HepG2 (cell line): ENCODE measurements around the gene NECAB2. TPM values are rescaled to one million over a fixed set of nuclear protein-coding genes. Genes with fewer than 3 reads are reported as not detected.

Experiments used
- BCL6 ChIP-seq: IDR thresholded peaks from 2 replicates; pipeline ENCODE4 v1.6.1; 2016; ENCODE audit warnings: missing genetic modification reagents, missing compliant biosample characterization
- LCORL ChIP-seq, 2 experiments: fragments of 450-650 bp in 1 of 2; sonication (generic) in 1 of 2; formaldehyde crosslinking in 1 of 2; IDR thresholded peaks; 2 replicates each; pipeline versions ENCODE4 v1.5.0 to v1.6.1; 2017 to 2020; ENCODE audit warnings: antibody characterized with exemption in 1 of 2, missing genetic modification reagents in 1 of 2
- MEF2D ChIP-seq: sonication (generic); formaldehyde crosslinking; IDR thresholded peaks from 2 replicates; pipeline ENCODE4 v1.5.1; 2020; ENCODE audit warnings: mild to moderate bottlenecking, missing genetic modification reagents
- MEIS2 ChIP-seq: sonication (generic); formaldehyde crosslinking; IDR thresholded peaks from 2 replicates; pipeline ENCODE4 v1.9.0; 2021; ENCODE audit warnings: mild to moderate bottlenecking, missing genetic modification reagents
- PCBP1 ChIP-seq: fragments of 200-400 bp; formaldehyde crosslinking; IDR thresholded peaks from 2 replicates; pipeline ENCODE4 v1.6.1; 2017; ENCODE audit warnings: mild to moderate bottlenecking, low read depth, low read length, borderline replicate concordance
- POGZ ChIP-seq: sonication (generic); formaldehyde crosslinking; IDR thresholded peaks from 2 replicates; pipeline ENCODE4 v1.4.0; 2020; ENCODE audit warnings: mild to moderate bottlenecking, missing genetic modification reagents
- REXO4 ChIP-seq: sonication (generic); formaldehyde crosslinking; IDR thresholded peaks from 2 replicates; pipeline ENCODE4 v1.8.0; 2022; ENCODE audit warnings: missing genetic modification reagents, mild to moderate bottlenecking, borderline replicate concordance
- TAF15 ChIP-seq: fragments of 200-400 bp; formaldehyde crosslinking; IDR thresholded peaks from one replicate; pipeline ENCODE4 v1.6.1; 2018; ENCODE audit warnings: mild to moderate bottlenecking, low read depth, low read length; ENCODE audit not compliant: poor library complexity, severe bottlenecking
- ZEB1 ChIP-seq: IDR thresholded peaks from 2 replicates; pipeline ENCODE4 v1.6.1; 2012; ENCODE audit warnings: mild to moderate bottlenecking, low read depth, inconsistent platforms; ENCODE audit not compliant: insufficient replicate concordance
- polyA plus RNA-seq, 8 experiments: library from polyadenylated mRNA; depleted of rRNA in 3 of 8; stranded (reverse) in 7 of 8; unstranded in 1 of 8; fragments of >200 nt; fragmentation: Illumina TruSeq in 4 of 8; extraction: Trizol in 4 of 8; gene quantifications; 2 replicates each; pipeline versions ENCODE4 v1.2.1 to v1.2.3, GENCODE V29; 2011 to 2016; ENCODE audit warnings: low read depth in 4 of 8, missing spikeins in 1 of 8, mixed read lengths in 1 of 8; ENCODE audit not compliant: insufficient read depth in 1 of 8
- total RNA-seq, 5 experiments: library from RNA; depleted of rRNA; stranded (reverse); fragments of >200 nt; fragmentation: Illumina TruSeq; extraction: Trizol; gene quantifications; 2 replicates each; pipeline ENCODE4 v1.2.3, GENCODE V29; 2016; ENCODE audit warnings: low read depth in 1 of 5
- TF ChIP-seq, protein P1 (sequence below): sonication (generic); formaldehyde crosslinking; IDR thresholded peaks from 2 replicates; pipeline ENCODE4 v1.4.0; 2020; ENCODE audit warnings: missing genetic modification reagents
- TF ChIP-seq, protein P2 (sequence below): sonication (generic); formaldehyde crosslinking; conservative IDR thresholded peaks from 2 replicates; pipeline ENCODE4 v1.4.0; 2020; ENCODE audit warnings: missing genetic modification reagents
- TF ChIP-seq, protein P3 (sequence below): IDR thresholded peaks from 2 replicates; pipeline ENCODE4 v1.6.1; 2018; ENCODE audit warnings: missing genetic modification reagents
- TF ChIP-seq, protein P4 (sequence below): sonication (generic); formaldehyde crosslinking; IDR thresholded peaks from 2 replicates; pipeline ENCODE4 v1.4.0; 2020; ENCODE audit warnings: mild to moderate bottlenecking, missing genetic modification reagents
- TF ChIP-seq, protein P5 (sequence below): sonication (generic); formaldehyde crosslinking; IDR thresholded peaks from one replicate; pipeline ENCODE4 v1.5.1; 2020; ENCODE audit warnings: mild to moderate bottlenecking, missing genetic modification reagents; ENCODE audit errors: not compliant biosample characterization

NECAB2 gene
- total and polyA plus RNA-seq, 2 of the 13 experiments (the other 11 are each of a cell fraction or from before 2014, with no cell fraction given) = 0.21 to 0.49 TPM

DNA sequence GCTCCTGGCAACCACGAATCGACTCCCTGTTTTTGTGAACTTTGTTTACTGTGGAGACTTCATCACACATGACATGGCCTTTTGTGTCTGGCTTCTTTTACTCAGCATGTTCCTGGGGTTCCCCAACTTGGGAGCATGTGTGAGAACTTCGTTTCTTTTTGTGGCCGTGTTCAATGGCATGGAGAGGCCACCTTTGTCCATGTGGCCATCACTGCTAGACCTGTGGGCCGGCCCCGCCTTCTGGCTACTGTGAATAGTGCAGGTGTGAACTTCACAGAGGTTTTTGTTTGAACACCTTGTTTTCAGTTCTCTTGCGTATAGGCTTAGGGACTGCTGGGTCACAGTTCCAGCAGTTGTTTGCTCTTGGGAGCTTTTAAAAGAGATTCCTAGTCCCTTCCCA, 80.2 kb downstream of the NECAB2 start (continued):
- 0 out of 2 replicates have a peak, but pooled peaks have one; percentile 14 for TF ChIP-seq MEF2D (CRISPR knock-in tag)
- TF ChIP-seq, protein P1, sequence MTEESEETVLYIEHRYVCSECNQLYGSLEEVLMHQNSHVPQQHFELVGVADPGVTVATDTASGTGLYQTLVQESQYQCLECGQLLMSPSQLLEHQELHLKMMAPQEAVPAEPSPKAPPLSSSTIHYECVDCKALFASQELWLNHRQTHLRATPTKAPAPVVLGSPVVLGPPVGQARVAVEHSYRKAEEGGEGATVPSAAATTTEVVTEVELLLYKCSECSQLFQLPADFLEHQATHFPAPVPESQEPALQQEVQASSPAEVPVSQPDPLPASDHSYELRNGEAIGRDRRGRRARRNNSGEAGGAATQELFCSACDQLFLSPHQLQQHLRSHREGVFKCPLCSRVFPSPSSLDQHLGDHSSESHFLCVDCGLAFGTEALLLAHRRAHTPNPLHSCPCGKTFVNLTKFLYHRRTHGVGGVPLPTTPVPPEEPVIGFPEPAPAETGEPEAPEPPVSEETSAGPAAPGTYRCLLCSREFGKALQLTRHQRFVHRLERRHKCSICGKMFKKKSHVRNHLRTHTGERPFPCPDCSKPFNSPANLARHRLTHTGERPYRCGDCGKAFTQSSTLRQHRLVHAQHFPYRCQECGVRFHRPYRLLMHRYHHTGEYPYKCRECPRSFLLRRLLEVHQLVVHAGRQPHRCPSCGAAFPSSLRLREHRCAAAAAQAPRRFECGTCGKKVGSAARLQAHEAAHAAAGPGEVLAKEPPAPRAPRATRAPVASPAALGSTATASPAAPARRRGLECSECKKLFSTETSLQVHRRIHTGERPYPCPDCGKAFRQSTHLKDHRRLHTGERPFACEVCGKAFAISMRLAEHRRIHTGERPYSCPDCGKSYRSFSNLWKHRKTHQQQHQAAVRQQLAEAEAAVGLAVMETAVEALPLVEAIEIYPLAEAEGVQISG = no peak
- TF ChIP-seq PCBP1 = no peak
- TF ChIP-seq ZEB1 = peak; percentile 79
- no peak for TF ChIP-seq POGZ (CRISPR knock-in tag)
- TF ChIP-seq, protein P2, sequence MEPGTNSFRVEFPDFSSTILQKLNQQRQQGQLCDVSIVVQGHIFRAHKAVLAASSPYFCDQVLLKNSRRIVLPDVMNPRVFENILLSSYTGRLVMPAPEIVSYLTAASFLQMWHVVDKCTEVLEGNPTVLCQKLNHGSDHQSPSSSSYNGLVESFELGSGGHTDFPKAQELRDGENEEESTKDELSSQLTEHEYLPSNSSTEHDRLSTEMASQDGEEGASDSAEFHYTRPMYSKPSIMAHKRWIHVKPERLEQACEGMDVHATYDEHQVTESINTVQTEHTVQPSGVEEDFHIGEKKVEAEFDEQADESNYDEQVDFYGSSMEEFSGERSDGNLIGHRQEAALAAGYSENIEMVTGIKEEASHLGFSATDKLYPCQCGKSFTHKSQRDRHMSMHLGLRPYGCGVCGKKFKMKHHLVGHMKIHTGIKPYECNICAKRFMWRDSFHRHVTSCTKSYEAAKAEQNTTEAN = no peak
- no peak for TF ChIP-seq MEIS2 (CRISPR knock-in tag)
- no peak for TF ChIP-seq TAF15
- TF ChIP-seq LCORL (IDR thresholded peaks at IDR 0.05) = no peak
- no peak for TF ChIP-seq LCORL (CRISPR knock-in tag; IDR thresholded peaks at IDR 0.05)
- TF ChIP-seq, protein P3, sequence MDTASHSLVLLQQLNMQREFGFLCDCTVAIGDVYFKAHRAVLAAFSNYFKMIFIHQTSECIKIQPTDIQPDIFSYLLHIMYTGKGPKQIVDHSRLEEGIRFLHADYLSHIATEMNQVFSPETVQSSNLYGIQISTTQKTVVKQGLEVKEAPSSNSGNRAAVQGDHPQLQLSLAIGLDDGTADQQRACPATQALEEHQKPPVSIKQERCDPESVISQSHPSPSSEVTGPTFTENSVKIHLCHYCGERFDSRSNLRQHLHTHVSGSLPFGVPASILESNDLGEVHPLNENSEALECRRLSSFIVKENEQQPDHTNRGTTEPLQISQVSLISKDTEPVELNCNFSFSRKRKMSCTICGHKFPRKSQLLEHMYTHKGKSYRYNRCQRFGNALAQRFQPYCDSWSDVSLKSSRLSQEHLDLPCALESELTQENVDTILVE (CRISPR knock-in tag) = peak; percentile 55; the same call in 1 of the 2 replicates
- no peak for TF ChIP-seq REXO4 (CRISPR knock-in tag)
- TF ChIP-seq BCL6 (CRISPR knock-in tag) = peak; percentile 77
- TF ChIP-seq, protein P4, sequence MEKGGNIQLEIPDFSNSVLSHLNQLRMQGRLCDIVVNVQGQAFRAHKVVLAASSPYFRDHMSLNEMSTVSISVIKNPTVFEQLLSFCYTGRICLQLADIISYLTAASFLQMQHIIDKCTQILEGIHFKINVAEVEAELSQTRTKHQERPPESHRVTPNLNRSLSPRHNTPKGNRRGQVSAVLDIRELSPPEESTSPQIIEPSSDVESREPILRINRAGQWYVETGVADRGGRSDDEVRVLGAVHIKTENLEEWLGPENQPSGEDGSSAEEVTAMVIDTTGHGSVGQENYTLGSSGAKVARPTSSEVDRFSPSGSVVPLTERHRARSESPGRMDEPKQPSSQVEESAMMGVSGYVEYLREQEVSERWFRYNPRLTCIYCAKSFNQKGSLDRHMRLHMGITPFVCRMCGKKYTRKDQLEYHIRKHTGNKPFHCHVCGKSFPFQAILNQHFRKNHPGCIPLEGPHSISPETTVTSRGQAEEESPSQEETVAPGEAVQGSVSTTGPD = no peak
- TF ChIP-seq, protein P5, sequence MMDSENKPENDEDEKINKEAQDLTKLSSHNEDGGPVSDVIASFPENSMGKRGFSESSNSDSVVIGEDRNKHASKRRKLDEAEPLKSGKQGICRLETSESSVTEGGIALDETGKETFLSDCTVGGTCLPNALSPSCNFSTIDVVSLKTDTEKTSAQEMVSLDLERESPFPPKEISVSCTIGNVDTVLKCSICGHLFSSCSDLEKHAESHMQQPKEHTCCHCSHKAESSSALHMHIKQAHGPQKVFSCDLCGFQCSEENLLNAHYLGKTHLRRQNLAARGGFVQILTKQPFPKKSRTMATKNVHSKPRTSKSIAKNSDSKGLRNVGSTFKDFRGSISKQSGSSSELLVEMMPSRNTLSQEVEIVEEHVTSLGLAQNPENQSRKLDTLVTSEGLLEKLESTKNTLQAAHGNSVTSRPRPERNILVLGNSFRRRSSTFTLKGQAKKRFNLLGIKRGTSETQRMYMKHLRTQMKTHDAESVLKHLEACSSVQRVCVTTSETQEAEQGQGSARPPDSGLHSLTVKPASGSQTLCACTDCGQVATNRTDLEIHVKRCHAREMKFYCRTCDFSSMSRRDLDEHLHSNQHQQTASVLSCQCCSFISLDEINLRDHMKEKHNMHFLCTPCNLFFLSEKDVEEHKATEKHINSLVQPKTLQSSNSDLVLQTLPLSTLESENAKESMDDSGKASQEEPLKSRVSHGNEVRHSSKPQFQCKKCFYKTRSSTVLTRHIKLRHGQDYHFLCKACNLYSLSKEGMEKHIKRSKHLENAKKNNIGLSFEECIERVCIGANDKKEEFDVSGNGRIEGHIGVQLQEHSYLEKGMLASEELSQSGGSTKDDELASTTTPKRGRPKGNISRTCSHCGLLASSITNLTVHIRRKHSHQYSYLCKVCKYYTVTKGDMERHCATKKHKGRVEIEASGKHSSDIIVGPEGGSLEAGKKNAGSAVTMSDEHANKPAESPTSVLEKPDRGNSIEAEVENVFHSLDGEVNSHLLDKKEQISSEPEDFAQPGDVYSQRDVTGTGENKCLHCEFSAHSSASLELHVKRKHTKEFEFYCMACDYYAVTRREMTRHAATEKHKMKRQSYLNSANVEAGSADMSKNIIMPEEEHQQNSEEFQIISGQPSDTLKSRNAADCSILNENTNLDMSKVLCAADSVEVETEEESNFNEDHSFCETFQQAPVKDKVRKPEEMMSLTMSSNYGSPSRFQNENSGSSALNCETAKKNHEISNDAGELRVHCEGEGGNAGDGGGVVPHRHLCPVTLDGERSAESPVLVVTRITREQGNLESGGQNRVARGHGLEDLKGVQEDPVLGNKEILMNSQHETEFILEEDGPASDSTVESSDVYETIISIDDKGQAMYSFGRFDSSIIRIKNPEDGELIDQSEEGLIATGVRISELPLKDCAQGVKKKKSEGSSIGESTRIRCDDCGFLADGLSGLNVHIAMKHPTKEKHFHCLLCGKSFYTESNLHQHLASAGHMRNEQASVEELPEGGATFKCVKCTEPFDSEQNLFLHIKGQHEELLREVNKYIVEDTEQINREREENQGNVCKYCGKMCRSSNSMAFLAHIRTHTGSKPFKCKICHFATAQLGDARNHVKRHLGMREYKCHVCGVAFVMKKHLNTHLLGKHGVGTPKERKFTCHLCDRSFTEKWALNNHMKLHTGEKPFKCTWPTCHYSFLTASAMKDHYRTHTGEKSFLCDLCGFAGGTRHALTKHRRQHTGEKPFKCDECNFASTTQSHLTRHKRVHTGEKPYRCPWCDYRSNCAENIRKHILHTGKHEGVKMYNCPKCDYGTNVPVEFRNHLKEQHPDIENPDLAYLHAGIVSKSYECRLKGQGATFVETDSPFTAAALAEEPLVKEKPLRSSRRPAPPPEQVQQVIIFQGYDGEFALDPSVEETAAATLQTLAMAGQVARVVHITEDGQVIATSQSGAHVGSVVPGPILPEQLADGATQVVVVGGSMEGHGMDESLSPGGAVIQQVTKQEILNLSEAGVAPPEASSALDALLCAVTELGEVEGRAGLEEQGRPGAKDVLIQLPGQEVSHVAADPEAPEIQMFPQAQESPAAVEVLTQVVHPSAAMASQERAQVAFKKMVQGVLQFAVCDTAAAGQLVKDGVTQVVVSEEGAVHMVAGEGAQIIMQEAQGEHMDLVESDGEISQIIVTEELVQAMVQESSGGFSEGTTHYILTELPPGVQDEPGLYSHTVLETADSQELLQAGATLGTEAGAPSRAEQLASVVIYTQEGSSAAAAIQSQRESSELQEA = no peak
